DMS153 treated with DMSO at 0.1 percent for 48 hours (cell line): Measurements from ENCODE around the gene MCAM.

Source experiments
- DNase-seq: peaks from one replicate; lab custom pipeline; 2025; ENCODE audit not compliant: unreplicated experiment; lab: John Stamatoyannopoulos, UW

Gene MCAM

DNA sequence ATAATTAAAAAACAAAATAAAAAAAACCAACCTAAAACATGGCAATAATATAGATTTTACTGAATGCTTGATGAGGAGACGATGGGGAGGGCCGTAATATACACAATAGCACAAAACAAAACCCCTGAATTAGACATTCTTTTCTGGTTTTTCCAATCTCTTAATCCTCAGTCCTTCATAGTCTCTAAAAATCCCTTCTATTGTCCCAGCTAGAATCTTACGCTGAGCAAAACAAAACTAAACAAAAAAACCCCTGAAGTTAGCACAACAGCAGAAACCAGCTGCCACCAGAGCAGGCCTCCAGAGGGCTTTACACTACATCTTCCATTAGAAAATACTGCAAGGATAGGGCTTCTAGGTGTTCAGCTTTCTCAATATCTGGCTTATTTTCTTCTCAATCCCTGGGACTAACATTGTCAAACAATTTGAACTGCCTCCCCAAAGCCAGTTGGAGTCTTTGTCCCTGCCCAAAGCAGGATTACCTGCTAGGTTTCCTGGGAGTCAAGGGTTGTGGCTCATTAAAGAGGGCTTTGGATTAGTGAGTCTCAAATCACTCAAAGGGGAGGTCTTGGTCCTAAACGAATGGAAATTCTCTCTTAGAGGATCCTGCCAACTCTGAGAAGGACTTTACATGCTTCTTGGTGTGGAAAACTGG is 15.3 kb upstream of the MCAM start:
- no peak for DNase-seq

DNA sequence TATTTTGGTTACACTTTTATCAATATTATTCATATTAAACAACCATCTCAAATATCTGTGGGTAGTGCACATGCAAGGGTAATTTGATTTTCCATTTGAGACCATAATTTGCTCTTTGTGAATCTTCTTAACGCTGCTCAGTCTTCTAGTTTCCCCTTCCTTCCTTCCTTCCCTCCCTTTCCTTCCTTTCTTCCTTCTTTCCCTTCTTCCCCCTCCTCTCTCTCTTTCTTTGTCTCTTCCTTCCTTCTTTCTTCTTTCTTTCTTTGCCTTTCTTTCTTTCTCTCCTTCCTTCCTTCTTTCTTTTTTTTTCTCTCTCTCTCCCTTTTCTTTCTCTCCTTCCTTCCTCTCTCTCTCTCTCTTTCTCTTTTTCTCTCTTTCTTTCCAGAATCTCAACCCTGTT is 13.3 kb upstream of the MCAM start:
- no peak for DNase-seq

DNA sequence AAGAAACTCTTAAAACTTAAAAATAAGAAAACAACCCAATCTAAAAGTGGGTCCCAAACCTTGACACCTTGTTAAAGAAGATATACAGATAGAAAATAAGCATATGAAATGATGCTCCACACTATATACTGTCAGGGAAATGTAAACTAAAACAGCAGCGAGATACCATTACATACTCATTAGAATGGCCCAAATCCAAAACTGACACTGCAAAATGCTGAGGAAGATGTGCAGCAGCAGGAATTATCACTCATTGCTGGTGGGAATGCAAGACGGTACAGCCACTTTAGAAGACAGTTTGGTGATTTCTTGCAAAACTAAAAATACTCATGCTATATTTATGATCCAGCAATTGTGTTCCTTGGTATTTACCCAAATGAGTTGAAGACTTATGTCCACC is 12.4 kb upstream of the MCAM start:
- DNase-seq: no peak

DNA sequence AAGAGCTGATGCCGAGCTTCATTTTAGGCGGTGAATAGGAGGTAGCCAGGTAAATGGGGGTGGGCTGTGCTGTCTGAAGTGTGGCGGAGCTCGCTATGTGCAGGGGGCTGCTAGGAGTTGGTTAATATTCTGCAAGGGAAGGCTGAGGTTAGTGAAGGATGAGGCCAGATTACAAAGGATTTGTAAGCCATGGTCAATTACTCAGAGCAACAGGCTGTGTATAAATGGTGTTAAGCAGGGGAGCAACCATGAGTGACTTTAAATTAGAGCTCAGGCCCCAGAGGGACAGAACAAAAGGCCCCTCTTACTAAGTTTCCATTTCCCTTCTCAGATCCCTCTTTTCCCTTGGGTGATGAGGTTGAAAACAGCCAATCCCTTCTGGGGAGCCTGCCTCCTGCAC is 7.3 kb upstream of the MCAM start:
- no peak for DNase-seq

DNA sequence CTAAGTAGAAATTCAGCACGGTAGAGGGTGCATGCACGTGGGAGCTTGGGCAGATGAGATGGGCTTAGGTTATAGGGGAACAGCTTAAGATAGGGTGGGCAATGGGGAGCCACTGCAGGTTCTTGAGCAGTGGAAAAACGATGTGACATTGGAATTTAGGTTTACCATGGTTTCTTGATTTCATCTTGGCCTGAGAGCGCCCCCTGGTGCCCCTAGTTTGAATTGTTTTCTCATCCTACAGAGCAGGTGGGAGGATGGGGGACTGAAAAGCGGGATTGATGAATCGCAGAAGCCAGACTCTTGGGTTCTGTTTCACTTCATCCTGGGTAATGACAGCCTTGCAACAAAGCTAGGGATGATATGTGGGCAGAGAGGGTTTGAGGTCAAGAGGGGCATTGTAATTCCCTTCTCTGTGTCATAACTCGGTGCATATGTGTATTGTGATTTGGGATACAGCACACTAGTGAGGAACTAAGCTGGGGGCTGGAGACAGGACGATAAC is 6.7 kb upstream of the MCAM start:
- peak; percentile 21 for DNase-seq

DNA sequence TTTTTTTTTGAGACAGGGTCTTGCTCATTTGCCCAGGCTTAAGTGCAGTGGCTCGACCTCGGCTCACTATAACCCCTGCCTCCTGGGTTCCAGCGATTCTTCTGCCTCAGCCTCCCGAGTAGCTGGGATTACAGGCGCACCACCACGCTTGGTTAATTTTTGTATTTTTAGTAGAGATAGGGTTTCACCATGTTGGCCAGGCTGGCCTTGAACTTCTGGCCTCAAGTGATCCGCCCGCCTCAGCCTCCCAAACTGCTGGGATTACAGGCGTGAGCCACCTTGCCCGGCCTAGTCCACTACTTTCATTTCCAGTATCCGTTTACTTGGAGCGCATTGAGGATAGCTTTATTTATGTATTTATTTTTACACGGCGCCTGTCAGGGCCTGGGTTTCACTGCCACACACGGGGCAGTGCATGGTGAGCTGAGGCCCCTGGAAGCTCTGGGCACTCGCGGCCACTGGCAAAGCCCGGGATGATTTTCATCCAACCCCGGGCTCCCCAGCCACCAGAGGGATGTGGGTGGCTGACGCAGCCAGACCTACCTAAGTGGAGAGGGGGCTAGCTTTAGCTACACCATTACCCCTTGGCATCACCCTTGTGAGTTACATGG is 6.1 kb upstream of the MCAM start:
- DNase-seq: no peak

DNA sequence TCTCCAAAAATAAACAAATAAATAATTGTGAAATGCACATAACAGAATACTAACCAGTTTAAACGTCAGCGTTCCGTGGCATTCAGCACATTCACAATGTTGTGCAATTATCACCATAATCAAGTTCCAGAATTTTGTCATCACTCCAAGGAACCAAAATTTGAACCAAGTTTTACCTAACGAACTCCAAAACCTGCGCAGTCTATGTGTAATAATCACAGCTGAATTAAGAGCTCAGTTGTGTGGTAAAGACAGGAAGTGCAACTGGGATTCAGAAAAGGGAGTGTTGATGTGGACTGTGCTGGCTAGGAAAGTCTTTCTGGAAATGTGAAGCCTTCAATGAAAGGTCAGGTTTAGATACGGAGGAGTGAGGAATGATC is 5.4 kb upstream of the MCAM start:
- DNase-seq: peak; percentile 18

DNA sequence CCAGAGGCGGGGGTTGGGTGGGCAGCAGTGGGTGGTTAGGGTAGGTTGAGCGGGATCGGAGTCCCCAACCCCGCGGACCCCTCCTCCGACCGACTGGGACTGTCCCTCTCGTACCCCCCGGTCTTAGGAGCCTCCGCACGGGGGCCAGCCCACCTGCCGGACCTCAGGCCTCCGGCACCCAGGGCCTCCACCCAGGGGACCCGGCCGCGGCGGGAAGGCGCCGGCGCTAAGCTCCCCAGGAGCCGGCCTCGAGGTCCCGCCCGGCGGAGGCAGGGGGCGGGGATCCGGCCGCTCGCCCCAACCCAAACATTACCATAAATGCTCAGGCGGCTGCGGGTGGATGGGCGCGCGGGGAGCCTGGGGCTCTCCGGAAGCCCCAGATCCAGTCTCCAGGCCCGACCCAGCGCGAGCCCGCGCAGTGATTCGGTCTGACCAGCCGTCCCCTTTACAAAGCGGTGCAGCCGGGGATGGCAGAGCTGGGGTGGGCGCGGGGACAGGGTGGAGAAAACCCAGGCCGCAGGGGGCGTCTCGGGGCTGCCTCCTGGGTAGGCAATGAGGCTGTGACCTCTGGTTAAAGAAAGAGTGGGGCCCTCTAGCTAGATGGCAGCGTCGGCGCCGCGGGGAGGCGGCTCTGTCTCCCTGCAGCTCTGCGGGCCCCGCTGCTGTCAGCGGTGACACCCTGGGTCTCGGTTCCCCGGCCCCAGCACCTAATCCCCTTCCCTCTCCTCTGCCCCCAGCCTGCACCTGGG is 4.0 kb upstream of the MCAM start:
- no peak for DNase-seq

DNA sequence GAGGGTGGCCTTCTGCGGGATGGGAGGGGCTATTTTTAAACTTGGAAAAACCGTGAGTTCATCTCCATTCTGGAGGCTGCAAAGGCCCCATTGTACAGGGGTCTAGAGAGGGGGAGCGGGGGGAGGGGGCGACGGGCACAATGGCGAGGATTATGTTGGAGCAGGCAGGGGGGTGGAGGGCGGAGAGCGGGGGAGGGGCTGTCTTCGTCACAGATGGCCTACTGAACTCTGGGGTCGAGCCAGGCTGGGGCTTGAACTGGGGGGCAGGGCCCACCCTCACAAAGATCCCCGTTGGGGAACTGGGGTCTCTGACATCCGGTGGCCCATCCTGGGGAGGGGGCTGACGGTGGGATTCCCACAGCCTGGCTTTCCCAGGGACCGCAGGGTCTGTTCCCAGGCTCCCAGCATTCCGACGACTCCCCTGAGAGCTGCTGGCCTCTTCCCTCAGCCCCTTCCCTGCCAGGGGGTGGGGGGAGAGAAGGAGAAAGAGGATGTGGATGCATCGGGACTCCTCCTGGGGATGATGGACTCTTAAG is 3.4 kb upstream of the MCAM start:
- DNase-seq: no peak

DNA sequence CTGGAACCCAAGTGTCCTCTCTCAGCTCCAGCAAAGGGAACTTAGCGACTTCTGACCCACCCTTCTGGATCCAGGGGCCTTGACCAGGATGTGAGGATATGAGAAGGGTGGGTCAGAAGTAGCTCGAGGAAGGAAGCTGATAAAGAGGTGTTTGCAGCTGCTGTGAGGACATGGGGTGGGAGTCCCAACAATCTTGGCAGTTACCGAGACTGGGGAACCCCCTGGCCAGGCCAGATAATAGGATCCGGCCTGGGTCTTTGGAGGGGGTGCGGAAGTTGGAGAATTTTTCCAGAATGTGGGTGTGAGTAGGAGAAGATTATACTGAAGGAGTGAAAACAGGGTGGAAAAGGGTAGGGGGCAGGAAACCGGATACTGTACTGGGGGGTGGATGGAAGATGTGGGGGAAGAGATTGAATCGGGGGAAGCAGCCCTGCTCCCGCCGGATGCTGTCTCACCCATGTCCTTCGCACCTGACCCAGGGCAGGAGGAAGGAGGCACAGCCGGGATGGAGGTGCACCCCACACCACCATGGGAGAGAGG is 2.8 kb upstream of the MCAM start:
- DNase-seq: no peak

DNA sequence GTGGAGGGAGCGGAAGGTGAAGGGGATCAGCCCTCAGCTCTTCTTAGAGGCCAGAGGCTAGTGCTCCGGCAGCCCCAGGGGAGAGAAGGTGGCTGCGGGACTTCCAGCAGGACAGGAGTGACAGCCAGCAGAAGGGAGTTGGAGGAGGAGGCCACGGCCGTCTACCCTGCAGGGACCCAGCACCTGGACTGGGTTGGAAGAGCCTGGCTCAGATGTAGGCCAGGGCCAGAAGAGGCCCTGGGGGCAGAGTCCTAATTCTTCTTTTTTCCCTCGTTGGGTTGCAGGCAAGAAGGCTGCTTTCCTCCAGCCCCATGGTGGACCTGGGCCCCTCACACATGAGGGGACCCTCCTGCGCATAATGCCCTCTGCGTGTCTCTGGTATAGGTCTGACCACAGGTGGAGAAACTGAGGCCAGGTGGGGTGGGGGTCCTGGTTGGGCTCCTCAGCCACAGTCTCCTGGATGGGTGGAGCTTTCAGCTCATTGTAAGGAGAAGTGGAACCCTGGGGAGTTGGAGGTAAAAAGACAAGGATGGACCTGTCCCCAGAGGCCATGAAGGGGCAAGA is 2.3 kb upstream of the MCAM start:
- DNase-seq: no peak

DNA sequence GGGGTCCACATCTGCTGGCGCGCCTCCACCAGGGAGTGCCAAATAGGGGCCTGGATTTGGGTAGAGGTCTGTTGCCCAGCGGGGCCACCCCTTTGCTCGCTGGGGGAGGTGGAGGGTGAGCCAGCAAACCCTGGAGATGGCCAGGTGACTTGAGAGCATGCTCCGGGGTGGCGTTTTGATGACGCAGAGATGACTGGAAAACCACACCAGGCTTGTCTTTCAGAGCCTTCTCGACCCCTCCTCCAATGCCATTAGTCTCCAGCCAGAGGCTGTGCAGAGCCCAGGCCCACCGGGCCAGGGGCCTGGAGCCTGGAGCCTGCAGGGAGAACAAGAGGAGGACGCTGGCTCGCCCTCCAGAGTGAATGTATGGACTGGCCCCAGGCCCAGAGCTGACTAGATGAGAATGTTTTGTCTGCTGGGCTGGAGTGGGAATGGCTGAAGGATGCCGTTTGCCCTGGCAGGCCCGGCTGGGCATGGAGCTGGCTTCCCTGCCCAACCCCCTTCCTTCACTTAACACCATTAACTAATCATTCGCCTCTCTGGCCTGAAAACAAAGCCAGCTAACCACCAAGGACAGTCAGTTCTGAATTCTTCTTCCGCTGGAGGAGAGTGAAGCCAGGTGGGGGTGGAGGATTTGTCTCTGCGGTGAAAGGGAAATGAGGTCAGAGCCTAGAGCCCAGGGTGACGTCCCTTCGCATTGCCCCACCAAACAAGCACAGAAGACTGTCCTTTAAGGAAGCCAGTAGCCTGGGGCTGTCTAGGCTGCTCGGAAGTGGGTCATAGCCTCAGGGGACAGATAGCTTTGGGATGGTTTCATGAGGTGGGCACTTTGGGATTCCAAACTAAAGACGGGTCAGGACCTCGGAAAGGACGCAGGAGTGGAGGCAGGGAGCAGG is 1.6 kb upstream of the MCAM start:
- no peak for DNase-seq

DNA sequence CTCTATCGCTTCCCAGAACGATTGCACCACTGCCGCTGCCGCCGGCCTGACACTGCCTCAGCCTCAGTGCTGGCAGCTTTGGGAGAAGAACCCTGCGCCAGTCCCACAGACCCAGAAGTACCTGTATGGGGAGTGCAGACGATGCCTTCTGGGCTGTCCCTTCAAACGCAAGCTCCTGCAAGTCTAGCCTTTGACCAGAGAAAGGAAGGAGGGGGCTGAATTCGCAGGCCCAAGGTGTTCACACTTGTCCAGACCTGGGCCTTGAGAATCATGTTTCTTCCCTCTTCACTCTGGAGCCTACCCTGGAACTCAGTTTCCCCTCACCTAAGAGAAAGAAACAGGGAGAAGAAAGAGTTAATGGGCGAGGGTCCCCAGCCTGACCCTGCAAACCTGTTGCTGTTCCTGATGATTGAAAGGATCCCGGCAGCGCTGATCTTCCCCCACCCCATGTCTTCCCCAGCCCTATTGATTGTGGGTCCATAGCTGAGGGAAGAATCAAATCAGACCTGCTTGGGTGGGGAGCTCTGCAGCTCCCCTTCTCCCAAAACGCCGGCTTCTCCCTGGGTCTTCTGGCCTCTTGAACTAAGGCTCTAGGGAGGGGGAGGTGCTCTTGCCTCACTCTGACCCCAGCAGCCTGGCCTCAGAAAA is 786 bp upstream of the MCAM start:
- no peak for DNase-seq

DNA sequence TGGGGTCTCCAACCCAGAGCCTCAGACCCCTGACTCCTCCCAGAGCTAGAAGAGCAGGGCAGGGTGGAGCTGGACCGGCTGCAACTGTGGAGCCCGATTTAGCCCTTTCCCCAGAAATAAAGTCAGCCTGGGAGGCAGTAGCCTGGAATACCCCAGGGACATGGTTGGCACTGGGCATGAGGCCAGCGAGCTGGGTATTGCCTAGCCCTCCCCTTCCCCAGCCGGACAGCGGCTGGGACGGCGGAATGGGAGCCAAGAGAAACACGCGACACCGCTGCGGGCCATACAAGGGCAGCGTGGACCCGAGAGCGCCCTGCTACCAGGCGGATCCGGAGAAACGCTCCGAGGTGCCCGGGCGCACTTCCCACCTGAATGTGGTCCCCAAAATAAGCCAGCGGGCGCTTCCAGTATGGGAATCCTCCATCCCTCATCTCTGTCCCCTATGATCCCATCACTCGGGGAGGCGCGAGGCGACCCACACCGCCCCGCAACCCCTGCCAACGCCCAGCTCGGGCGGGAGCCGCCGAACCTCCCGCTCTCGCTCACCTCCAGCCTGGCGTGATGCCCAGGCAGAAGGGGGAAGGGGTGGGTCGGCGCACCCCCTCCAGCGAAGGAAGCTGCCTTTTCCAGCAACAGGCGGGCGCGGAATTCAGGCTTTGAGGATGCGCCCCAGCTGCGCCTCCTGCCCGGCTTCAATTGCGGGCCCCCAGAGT is 758 bp downstream of the MCAM start:
- peak; percentile 46 for DNase-seq

DNA sequence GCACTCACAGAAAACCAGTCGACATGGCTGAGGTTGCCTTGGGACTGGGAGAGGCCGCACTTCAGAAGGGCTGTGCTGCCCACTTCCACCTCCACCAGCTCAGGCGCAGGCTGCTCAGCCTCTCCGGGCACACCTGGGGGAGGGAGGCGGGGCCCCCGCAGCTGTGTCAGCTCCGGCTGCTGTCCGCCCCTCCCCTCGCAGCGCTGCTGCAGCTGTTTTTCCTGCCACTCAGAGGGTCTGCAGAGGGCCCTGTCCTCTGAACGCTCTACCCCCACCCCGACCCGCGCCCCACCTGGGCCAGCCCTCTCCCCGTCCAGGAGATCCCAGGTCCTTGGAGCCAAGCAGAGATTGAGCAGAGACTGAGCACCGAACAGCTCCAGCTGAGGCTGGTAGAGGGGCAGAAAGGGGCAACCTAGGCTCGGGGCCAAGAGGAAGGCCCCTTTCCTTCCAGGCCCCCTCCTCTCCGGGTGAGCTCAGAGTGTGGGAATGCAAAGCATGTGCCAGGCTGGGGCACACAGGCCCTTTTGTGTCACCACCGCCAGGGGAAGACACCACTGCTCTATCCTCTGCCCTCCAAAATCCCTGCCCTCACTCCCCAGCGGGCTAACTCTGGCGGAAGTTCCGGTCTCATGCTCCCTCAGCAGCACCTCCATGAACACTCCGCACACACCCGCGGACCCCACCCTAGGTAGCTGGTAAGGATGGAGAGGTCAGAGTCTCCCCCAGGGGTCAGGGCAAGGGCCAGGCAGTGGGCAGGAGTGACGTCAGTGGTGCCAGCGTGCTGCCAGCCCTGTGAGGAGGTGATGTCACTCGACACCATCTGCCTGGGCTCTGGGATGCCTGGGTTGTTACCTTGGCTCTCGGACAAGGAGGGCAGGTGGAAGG is 1.6 kb downstream of the MCAM start:
- peak; percentile 42 for DNase-seq

DNA sequence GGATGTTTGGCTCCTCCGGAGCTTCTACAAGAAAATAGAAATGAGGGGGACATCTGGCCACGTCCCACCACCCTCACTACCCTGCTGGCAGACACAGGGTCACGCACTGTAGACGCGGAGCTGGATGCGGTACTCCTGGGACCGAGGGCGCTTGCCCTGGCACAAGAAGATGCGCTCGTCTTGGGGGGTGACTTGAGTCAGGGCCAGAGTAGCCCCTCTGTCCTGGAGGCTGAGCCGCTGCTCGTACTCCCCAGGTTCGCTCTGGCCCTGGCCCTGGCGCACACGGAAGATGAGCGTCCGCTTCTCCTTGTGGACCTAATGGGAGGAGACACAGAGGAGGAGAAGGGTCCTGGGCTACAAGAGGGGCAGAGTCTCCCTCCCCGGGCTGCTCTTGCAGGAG is 2.2 kb downstream of the MCAM start:
- no peak for DNase-seq

DNA sequence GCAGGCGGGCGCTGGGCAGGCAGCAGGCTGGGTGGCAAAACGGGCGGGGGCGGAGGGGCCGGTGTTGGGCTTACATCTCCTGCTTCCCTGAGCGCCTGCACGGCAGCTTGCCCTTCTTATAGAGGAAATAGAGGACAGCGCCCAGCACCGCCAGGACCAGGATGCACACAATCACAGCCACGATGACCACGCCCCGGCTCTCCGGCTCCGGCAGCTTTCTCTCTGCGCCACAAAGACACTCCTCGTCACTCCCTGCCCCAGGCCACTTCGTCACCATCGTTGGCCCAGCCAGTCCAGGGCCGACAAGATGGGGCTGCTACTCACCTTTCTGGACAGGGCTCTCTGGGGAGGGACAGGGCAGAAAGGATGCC is 6.3 kb downstream of the MCAM start:
- no peak for DNase-seq

DNA sequence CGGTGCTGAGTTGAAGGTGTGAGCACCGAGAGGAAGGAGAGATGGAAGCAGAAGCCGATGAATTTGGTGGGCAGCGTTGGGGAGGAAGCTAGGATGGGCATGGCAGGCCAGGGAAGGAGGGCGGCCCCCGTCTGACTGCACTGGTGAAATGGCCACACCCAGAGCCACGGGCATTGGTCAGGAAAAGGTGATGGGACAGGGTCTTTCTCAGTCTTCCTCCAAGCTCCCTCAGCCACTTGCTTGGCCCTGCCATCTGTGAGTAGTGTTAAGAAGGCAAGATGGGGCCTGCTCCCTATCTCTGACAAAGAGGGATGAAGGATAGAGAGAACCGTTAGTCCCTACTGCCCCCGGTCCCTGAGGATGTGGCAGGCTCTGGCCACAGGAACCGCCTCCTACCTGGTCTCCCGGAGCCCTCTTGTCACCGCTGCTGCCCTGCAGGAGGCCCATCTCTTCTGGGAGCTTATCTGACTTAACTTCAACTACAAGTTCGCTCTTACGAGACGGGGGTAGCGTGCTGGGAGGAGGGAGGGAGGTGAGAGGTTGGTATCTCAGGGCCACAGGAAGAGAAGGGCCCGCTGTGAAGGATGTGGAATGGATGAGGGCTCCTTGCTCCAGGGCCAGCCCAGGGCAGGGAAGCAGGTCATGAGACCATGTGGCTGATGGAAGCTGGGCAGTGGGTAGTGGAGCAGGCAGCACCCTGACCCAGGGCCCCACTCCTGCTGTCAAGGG is 6.8 kb downstream of the MCAM start:
- DNase-seq: no peak
